Renal cortex interstitium (tissue), 11 donors: ENCODE measurements around the gene TACC2. TPM values are rescaled to one million over a fixed set of nuclear protein-coding genes. Genes with fewer than 3 reads are reported as not detected.

Source experiments
- DNase-seq, 11 donors: peaks; one replicate each; pipeline ENCODE4 v3.0.0-alpha.2; 2013; ENCODE audit warnings: low read depth in 9 of 11, low spot score in 4 of 11; ENCODE audit errors: extremely low read depth in 1 of 11
- polyA plus RNA-seq, 3 donors: library from polyadenylated mRNA; unstranded; fragments of 120-200 nt; gene quantifications; one replicate each; pipeline ENCODE4 v1.2.1, GENCODE V29; 2013; ENCODE audit not compliant: insufficient read length in 3 of 3

TACC2 gene
- polyA plus RNA-seq, 3 donors: 42.0 to 55.4 (median 50.1) TPM

GRCh38 chr10:122263971-122264370 is 275.0 kb downstream of the TACC2 start:
- no peak for DNase-seq

- DNase-seq: no peak
These were observed 275.5 kb downstream of the TACC2 start for GRCh38 chr10:122264436-122264835.

GRCh38 chr10:122264931-122265330 is 276.0 kb downstream of the TACC2 start:
- no peak for DNase-seq

GRCh38 chr10:122265896-122266295 is 276.9 kb downstream of the TACC2 start:
- peak in 3 of 11 donors; percentile 36 to 68 (median 61) for DNase-seq

GRCh38 chr10:122267849-122268737 is 279.1 kb downstream of the TACC2 start:
- no peak for DNase-seq

- DNase-seq: no peak
These were observed 280.2 kb downstream of the TACC2 start for GRCh38 chr10:122269059-122269687.

- DNase-seq: no peak
These were observed 282.1 kb downstream of the TACC2 start, which contains the start of gene BTBD16 for GRCh38 chr10:122271076-122271475. BTBD16 (plus strand) TSS chr10:122271296; CDS start chr10:122275082, 3,786 bp downstream.

- DNase-seq: no peak
These were observed 285.1 kb downstream of the TACC2 start for GRCh38 chr10:122273966-122274545.

- DNase-seq: no peak
These were observed 287.7 kb downstream of the TACC2 start for GRCh38 chr10:122276611-122277208.

GRCh38 chr10:122277526-122278136 is 288.7 kb downstream of the TACC2 start:
- no peak for DNase-seq

- DNase-seq: peak in 4 of 11 donors; percentile 22 to 51 (median 38)
These were observed 290.8 kb downstream of the TACC2 start for GRCh38 chr10:122279725-122280141.

GRCh38 chr10:122280156-122280555 is 291.2 kb downstream of the TACC2 start:
- no peak for DNase-seq

GRCh38 chr10:122281018-122281626 is 292.2 kb downstream of the TACC2 start:
- no peak for DNase-seq

- no peak for DNase-seq
These were observed 292.8 kb downstream of the TACC2 start for GRCh38 chr10:122281751-122282150.

GRCh38 chr10:122282253-122282671 is 293.3 kb downstream of the TACC2 start:
- DNase-seq: no peak

GRCh38 chr10:122282909-122283308 is 293.9 kb downstream of the TACC2 start:
- DNase-seq: no peak

- no peak for DNase-seq
These were observed 296.8 kb downstream of the TACC2 start for GRCh38 chr10:122285506-122286444.

- DNase-seq: no peak
These were observed 297.9 kb downstream of the TACC2 start for GRCh38 chr10:122286867-122287266.
